ENCODE measurements around the gene GNAI3. TPM values are rescaled to one million over a fixed set of nuclear protein-coding genes. Genes with fewer than 3 reads are reported as not detected.
A peak's percentile ranks its signal among the peaks of the same experiment; 100 is the strongest.

Gene GNAI3
- total and polyA plus RNA-seq, 2 experiments from 2014 or later, result 8.9 to 11.5 TPM

GRCh38 chr1:109630081-109630897 is 81.9 kb downstream of the GNAI3 start:
- no peaks in the 10 kb centered on the region for H3K9me3 ChIP-seq (ENCODE audit: low read depth)
- H3K4me2 ChIP-seq, result no peak overlapping the region
- DNase-seq (ENCODE audit: low spot score), result no peak
- no peak overlapping the region for H3K27ac ChIP-seq
- H4K20me1 ChIP-seq (ENCODE audit: insufficient read depth, poor library complexity, severe bottlenecking), result peaks cover 7% of the 10 kb centered on the region
- H3K9me2 ChIP-seq (replicated peaks; ENCODE audit: insufficient read depth), result no peaks in the 10 kb centered on the region
- H3K4me1 ChIP-seq (ENCODE audit: insufficient read depth), result peaks cover under 1% of the 10 kb centered on the region
- H2AFZ ChIP-seq, result no peak overlapping the region
- no peak overlapping the region for H3K4me3 ChIP-seq
- no peaks in the 10 kb centered on the region for H3K27me3 ChIP-seq
- 94% methylated on average over 20 of the region's 30 CpGs for WGBS (ENCODE audit: low lambda C conversion rate, missing lambda C conversion rate)
- no peaks in the 10 kb centered on the region for H3K79me2 ChIP-seq
- no peaks in the 10 kb centered on the region for H3K36me3 ChIP-seq (replicated peaks; ENCODE audit: insufficient read depth, low read depth)
- no peak for TF ChIP-seq EZH2phosphoT487 (IDR thresholded peaks at IDR 0.05; ENCODE audit: low read depth, severe bottlenecking, unreplicated experiment)
- TF ChIP-seq CTCF (IDR thresholded peaks at IDR 0.05; ENCODE audit: poor library complexity), result peak; percentile 55

- Histone ChIP-seq H4K20me1 (ENCODE audit: insufficient read depth, poor library complexity, severe bottlenecking) (no peaks in the 10 kb centered on the region), H3K27me3 (no peaks in the 10 kb centered on the region), H3K4me2 (no peak overlapping the region), H2AFZ (no peak overlapping the region), H3K4me1 (ENCODE audit: insufficient read depth) (peaks cover 8% of the 10 kb centered on the region), H3K79me2 (no peaks in the 10 kb centered on the region), H3K27ac (no peak overlapping the region), H3K9me3 (ENCODE audit: low read depth) (no peaks in the 10 kb centered on the region), H3K4me3 (no peak overlapping the region), H3K9me2 (replicated peaks; ENCODE audit: insufficient read depth) (no peaks in the 10 kb centered on the region), H3K36me3 (replicated peaks; ENCODE audit: insufficient read depth, low read depth) (no peaks in the 10 kb centered on the region)
- WGBS (ENCODE audit: low lambda C conversion rate, missing lambda C conversion rate), result 97% methylated on average over 14 of the region's 14 CpGs
- no peak for DNase-seq (ENCODE audit: low spot score)
- TF ChIP-seq CTCF (IDR thresholded peaks at IDR 0.05; ENCODE audit: poor library complexity) (no peak), EZH2 (IDR thresholded peaks at IDR 0.05; ENCODE audit: borderline replicate concordance) (no peak), EZH2phosphoT487 (IDR thresholded peaks at IDR 0.05; ENCODE audit: low read depth, severe bottlenecking, unreplicated experiment) (no peak)
These were observed 82.6 kb downstream of the GNAI3 start for GRCh38 chr1:109630898-109631512.

- no peaks in the 10 kb centered on the region for H3K27me3 ChIP-seq
- no peak overlapping the region for H3K4me2 ChIP-seq
- H3K9me3 ChIP-seq (ENCODE audit: low read depth), result no peaks in the 10 kb centered on the region
- H2AFZ ChIP-seq, result no peak overlapping the region
- H4K20me1 ChIP-seq (ENCODE audit: insufficient read depth, poor library complexity, severe bottlenecking), result no peaks in the 10 kb centered on the region
- no peak overlapping the region for H3K4me3 ChIP-seq
- no peaks in the 10 kb centered on the region for H3K9me2 ChIP-seq (replicated peaks; ENCODE audit: insufficient read depth)
- H3K79me2 ChIP-seq, result no peaks in the 10 kb centered on the region
- no peak overlapping the region for H3K27ac ChIP-seq
- DNase-seq (ENCODE audit: low spot score), result no peak
- peaks cover 13% of the 10 kb centered on the region for H3K4me1 ChIP-seq (ENCODE audit: insufficient read depth)
- TF ChIP-seq EZH2phosphoT487 (IDR thresholded peaks at IDR 0.05; ENCODE audit: low read depth, severe bottlenecking, unreplicated experiment), result no peak
- TF ChIP-seq CTCF (IDR thresholded peaks at IDR 0.05; ENCODE audit: poor library complexity), result no peak
- no peak for TF ChIP-seq EZH2 (IDR thresholded peaks at IDR 0.05; ENCODE audit: borderline replicate concordance)
- 92% methylated on average over 16 of the region's 16 CpGs for WGBS (ENCODE audit: low lambda C conversion rate, missing lambda C conversion rate)
- no peaks in the 10 kb centered on the region for H3K36me3 ChIP-seq (replicated peaks; ENCODE audit: insufficient read depth, low read depth)
These were observed 83.4 kb downstream of the GNAI3 start for GRCh38 chr1:109631513-109632505.

Data from hepatocyte (in vitro differentiated cells).